ENCODE results near the gene SAFB2.

DNA sequence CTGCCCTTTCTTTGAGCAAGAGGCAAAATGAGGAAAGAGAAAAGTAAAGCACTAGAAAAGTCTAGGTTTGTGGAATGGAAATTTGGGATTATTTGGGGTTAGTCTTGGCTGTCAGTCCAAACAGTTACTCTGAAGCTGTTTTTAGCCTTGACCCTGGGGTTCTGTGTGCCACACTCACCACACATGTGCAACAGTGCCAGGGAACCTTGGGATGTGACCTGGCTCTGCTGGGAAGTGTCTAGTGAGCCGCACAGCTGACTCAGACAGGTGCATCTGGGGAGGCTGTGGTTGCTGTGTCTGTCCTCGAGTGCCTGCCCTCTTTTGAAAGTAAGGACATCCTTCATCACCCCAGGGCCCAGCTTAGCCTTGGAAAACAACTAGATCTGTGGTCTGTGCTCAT, 41.9 kb upstream of the SAFB2 start:
- TF ChIP-seq NFE2L1 (CRISPR knock-in tag; IDR thresholded peaks at IDR 0.05; ENCODE audit: borderline replicate concordance) (no peak), BCLAF1 (IDR thresholded peaks at IDR 0.05) (no peak), POLR2AphosphoS5 (IDR thresholded peaks at IDR 0.05; ENCODE audit: low read depth, low read length) (no peak), ZNF232 (CRISPR knock-in tag; IDR thresholded peaks at IDR 0.05; ENCODE audit: borderline replicate concordance) (no peak)
- TF ChIP-seq, protein P1, sequence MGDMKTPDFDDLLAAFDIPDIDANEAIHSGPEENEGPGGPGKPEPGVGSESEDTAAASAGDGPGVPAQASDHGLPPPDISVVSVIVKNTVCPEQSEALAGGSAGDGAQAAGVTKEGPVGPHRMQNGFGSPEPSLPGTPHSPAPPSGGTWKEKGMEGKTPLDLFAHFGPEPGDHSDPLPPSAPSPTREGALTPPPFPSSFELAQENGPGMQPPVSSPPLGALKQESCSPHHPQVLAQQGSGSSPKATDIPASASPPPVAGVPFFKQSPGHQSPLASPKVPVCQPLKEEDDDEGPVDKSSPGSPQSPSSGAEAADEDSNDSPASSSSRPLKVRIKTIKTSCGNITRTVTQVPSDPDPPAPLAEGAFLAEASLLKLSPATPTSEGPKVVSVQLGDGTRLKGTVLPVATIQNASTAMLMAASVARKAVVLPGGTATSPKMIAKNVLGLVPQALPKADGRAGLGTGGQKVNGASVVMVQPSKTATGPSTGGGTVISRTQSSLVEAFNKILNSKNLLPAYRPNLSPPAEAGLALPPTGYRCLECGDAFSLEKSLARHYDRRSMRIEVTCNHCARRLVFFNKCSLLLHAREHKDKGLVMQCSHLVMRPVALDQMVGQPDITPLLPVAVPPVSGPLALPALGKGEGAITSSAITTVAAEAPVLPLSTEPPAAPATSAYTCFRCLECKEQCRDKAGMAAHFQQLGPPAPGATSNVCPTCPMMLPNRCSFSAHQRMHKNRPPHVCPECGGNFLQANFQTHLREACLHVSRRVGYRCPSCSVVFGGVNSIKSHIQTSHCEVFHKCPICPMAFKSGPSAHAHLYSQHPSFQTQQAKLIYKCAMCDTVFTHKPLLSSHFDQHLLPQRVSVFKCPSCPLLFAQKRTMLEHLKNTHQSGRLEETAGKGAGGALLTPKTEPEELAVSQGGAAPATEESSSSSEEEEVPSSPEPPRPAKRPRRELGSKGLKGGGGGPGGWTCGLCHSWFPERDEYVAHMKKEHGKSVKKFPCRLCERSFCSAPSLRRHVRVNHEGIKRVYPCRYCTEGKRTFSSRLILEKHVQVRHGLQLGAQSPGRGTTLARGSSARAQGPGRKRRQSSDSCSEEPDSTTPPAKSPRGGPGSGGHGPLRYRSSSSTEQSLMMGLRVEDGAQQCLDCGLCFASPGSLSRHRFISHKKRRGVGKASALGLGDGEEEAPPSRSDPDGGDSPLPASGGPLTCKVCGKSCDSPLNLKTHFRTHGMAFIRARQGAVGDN (CRISPR knock-in tag; IDR thresholded peaks at IDR 0.05), result no peak
